ENCODE measurements around the gene SLC24A4.

Gene SLC24A4

GRCh38 chr14:92437729-92438285 lies 114.8 kb downstream of the SLC24A4 start:
- DNase-seq (ENCODE audit: low read depth in 2 of 2): no peak

DNA sequence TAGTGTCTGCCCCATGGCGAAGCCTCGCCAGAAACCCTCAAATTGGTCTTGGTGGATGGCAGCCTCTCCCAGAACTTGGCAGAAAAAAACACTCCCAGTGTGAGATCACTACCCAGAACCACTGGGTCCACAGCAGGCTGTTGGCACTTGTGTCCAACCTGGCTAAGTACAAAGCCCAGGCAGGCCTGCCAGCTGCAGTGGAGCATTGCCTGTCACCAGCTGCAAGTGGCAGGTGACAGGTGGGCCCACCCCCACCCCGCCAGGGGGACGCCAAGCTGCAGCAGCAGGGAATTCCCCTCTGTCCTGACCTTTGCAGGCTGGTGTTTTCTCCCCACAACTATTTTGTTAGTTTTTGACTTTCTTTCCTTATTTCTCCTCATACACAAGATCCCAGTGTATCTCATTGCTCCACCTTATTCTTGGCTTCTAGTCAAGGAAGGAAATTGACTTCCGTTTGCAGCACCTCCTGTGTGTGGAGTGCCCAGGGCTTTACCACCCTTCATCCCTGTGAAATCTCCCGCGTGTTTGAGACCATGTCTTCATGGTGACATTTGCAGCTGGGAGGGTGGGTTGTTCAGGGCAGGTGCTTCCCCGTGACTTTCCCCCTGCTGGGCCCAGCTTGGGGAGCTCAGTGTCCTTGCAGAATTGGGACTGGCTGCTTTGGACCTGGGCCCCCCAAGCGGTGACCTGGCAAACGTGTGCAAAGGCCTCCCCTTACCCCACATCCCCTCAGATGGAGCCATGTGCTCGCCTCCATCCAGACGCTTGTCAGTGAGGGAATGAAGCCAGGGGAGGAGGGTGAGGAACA lies 116.8 kb downstream of the SLC24A4 start:
- DNase-seq (ENCODE audit: low read depth in 2 of 2): no peak

DNA sequence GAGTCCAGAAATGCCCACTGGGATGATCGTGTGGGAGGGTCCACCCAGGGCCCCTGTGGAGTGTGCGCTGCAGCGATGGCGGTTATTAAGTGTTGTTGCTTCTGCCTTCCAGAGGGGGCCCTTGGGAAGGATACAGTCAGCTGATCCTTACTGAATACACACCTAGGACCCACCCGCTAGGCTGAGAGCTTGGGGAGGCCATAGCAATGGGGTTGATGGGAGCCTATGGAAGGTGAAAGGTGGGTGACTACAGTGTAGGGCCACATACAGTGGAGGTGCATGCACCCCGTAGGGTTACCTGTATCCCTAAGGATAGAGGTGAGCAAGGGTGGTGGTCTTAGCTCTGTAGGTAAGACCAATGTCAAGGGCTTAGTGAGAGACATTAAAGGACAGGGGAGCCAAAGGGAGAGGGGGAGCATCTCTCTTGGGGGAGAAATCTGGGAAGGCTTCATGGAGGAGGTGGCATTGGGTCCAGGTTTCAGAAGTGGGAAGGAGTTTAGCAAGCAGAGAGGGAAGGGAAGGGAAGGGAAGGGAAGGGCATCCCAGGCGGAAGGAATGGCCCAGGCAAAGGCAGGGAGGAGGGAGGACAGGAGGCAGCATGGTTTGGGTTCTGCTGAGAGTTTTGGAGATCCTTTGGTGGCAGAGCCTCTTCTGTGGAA lies 117.5 kb downstream of the SLC24A4 start:
- DNase-seq (ENCODE audit: low read depth in 2 of 2): no peak

- DNase-seq (ENCODE audit: low read depth in 2 of 2): no peak
These were observed 119.0 kb downstream of the SLC24A4 start for GRCh38 chr14:92441751-92442504.

DNA sequence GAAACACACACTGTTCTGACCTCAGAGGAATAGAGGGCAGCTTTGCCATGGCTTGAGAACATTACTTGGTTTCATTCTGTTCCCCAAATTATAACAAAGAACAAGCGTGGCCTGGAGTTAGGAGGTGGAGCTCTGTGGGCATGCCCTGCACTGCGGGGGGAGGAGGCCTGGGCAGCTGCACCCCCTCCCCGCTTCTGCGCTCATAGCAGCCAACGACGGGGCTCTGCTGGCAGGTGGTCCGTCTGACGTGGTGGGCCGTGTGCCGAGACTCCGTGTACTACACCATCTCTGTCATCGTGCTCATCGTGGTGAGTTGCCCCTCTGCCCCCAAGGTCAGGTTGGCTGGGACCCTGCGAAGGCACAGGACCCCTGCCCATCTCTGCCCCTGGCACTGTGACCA lies 120.2 kb downstream of the SLC24A4 start:
- DNase-seq (ENCODE audit: low read depth in 2 of 2): no peak

DNA sequence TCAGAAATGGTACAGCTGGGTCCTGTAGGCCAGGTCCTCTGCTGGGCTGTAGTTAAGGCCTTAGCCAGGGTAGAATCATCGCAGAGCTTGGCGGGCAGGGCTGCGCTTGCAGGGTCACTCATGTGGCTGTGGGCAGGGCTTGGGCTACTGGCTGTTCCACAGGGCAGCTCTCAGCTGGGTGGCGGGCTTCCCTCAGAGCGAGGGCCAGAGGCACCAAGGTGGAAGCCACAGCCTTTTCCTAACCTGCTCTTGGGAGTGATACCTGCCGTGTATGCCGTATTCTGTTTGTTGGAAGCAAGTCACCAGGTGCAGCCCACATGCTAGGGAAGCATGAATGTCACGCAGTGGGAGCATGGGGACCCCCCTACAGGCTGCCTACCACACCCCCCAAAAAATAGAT lies 120.8 kb downstream of the SLC24A4 start:
- no peak for DNase-seq (ENCODE audit: low read depth in 2 of 2)

DNA sequence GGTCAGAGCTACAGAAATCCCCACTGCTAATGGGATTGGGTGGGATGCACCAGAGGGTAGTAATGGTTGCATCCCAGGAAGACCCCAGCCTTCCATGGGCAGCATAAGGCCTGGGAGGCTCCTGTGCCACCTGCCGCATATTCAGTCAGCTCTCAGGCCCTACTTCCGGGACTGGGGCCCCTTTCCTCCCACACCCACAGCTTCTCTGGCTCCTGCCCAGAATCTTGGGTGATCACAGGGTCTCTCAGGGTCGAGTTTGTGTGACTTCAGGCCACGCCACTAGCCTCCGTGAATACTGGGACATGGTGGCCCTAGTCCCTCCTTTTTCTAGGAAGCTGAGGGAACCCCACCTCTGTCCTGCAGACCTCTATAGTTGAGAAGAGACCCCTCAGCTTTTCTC lies 123.8 kb downstream of the SLC24A4 start:
- no peak for DNase-seq (ENCODE audit: low read depth in 2 of 2)

DNA sequence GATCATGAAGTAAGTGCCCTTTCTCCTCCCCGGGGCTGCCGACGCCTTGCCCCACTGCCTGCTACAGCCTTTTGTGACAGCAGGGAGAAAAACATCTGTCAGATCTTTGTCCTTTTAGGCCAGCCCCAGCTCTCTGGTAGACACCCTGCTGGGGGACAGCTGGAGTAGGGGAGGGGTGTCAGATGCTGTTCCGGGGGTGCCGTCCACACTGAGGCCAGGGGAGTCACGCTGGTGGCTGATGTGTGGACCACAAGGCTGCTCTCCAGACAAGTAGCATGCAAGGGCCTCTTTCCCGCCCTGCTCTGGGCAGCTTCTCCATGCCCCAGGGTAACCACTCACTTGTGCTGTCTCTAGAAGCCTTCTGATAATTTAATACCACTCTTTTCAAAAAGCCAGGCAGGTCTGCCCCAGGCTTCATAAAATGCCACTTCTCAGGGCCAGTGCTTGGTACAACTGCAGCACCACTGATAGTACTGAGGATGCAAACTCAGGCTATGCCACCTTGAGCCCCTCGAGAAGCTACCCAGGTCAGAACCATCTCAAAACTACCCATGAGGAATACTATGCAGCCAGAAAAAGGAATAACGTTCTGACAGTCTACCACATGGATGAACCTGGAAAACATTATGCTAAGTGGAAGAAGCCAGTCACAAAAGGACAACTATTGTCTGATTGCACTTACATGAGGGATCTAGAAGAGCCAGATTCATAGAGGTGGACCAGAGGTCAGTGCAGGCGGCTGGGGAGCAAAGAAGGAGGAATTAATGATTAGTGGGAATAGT lies 124.6 kb downstream of the SLC24A4 start:
- DNase-seq (ENCODE audit: low read depth in 2 of 2): no peak

DNA sequence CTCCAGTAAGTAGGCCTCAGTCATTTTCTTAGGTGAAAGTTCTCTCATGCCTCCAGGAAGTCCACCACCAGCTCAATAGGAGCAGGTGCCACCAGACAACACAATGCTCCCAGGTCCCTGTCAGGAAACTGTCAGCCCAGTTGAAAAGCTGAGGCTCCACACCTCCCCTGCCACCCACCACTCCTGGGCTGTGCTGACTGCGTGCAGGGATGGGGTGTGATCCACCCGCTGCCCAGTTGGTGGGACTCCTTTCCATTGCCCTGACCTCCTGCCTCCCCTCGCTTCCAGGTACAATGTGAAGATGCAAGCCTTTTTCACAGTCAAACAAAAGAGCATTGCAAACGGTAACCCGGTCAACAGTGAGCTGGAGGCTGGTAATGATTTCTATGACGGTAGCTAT lies 125.8 kb downstream of the SLC24A4 start:
- DNase-seq (ENCODE audit: low read depth in 2 of 2): no peak

DNA sequence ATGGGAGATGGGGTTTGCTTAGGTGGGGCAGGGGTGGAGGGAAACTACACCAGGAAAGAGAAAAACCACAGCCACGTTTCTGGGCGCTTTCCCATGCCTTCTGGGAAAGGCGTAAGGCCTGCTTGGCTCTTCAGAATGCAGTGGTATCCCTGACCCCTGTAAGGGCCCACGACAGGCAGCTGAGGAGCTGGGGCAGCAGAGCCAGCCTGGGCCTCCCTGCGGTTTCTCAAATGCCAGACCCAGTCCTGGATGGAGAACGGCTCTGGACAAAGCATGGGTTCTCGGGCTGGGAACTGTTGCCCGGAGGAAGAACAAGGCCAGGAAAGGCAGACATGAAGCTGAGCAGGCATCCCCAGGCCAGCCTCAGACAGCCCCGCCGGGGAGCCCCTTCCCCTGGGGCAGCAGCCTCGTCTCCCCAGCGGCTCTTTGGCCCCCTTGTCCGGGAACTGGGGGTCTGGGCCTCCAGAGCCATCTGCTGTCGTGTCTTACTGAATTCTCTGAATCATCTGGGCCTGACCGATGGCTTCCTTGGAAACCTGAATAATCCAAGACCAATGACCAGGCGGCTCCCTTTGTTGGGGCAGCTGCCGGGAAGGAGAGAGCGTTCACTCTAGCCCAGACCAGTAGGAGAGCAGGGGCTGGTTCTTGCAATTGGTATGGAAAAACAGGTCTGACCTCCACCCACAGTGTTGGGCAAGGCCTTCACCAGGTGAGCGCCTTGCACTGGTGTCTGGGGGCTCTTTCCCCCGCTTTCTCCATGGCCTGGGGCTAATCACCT lies 126.6 kb downstream of the SLC24A4 start:
- no peak for DNase-seq (ENCODE audit: low read depth in 2 of 2)

DNA sequence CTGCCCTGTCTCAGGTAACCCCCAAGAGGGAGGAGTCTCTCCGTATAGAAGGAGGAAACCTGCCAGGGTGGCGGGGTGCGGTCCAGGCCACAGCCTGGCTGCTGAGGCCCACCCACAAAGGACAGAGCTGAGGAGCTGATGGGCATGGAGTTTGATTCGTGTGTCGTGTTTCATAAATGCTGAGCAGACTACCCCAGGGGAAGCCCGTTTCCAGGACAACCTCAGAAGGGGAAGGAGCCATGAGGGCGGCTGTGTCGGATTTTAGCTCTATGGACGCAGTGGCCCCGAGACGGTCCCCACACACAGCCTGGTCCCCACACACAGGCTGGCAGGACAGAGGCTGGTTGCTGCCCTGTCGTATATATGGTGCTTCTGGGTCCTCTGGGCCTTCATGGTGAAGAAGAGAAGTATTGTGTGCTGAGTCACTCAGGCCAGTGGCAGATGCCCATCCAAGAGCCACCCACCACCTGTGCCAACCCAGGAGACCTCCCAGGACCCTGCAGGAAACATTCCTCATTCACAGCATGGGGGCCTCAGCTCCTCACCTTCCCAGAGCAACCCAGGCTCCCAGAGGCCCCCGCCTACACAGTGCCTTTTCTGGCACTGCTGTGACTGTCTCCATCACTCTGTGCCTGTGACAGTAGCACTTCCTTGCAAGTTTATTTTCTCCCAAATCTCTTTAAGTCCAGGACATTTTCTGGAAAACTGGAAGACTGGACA lies 127.5 kb downstream of the SLC24A4 start:
- DNase-seq (ENCODE audit: low read depth in 2 of 2): no peak

- no peak for DNase-seq (ENCODE audit: low read depth in 2 of 2)
These were observed 128.3 kb downstream of the SLC24A4 start for GRCh38 chr14:92451245-92451644.

DNA sequence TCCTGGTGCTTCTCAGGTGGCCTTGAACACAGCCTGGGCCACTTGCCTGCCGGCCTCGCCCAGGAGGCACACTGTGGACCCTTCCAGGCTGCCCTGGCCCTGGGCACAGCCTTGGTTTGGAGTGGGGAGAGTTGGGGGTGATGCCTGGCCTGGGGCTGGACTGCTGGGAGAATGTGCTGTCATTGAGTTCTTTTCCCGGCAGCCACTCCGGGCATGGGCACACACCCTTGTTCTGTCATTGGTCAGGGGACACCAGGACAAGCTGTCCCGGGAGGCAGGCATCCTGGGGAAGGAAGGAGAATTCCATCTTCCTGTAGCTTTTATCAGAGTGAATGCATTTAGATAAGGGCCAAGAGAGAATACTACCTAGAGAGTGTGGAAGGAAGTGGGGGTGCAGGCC lies 128.8 kb downstream of the SLC24A4 start:
- DNase-seq (ENCODE audit: low read depth in 2 of 2): no peak

- no peak for DNase-seq (ENCODE audit: low read depth in 2 of 2)
These were observed 129.5 kb downstream of the SLC24A4 start for GRCh38 chr14:92452471-92452870.

GRCh38 chr14:92453691-92454090 lies 130.7 kb downstream of the SLC24A4 start:
- no peak for DNase-seq (ENCODE audit: low read depth in 2 of 2)

DNA sequence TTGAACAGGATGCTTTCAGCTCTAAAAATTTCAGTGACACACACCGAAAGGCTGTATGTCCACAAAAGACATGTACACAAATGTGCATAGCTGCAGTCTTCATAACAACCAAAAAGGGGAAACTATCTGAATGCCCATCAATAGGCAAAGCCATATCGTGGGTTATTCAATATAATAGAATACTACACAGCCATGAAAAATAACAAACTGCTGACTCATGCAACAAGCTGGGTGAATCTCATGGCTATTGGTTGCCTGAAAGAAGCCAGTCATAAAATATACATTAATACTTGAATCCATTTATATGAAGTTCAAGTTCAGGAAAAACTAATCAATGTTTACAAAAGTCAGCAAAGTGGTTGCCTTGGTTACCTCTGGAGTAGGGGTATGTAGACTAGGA lies 132.3 kb downstream of the SLC24A4 start:
- DNase-seq (ENCODE audit: low read depth in 2 of 2): no peak

DNA sequence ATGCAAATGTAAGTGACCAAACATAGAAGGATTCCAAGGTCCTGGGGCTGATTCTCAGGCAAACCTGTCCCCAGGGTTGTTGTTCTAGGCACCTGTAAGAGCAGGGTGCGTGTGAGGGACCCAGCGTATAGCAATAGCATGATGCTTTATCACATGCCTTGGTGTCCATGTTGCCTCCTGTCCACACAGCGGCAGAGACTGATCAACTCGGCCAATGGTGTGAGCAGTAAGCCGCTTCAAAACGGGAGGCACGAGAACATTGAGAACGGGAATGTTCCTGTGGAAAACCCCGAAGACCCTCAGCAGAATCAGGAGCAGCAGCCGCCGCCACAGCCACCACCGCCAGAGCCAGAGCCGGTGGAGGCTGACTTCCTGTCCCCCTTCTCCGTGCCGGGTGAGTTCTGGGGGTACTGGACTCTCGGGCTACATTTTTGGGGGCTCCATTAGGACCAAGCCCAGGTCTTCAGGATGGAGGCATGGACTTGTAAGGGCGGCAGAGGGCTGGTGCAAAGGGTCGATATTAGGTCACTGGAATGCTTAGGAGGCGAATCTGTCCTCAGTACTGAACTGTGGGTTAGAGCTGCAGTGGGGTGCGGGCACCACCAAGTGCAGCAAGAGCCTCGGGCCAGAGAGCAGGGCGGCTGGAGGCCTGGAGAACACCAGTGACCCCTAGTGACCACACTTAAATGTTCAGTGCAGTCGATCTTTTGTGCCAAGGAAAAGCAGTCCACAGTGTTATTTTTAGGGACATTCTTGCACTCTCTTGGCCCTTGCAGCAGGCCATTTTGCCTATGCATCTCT lies 133.4 kb downstream of the SLC24A4 start:
- DNase-seq (ENCODE audit: low read depth in 2 of 2): no peak

- DNase-seq (ENCODE audit: low read depth in 2 of 2): no peak
These were observed 134.1 kb downstream of the SLC24A4 start for GRCh38 chr14:92457016-92457565.
